Neural progenitor cell (in vitro differentiated cells): ENCODE data around the gene SPRR4.

Experiments used
- EZH2 ChIP-seq: fragments of 200-600 bp; sonication (generic); IDR thresholded peaks from 2 replicates; pipeline ENCODE4 v1.6.1; 2017; ENCODE audit warnings: antibody characterized with exemption, mild to moderate bottlenecking, moderate library complexity
- EZH2phosphoT487 ChIP-seq: fragments of 200-600 bp; sonication (generic); IDR thresholded peaks from 2 replicates; pipeline ENCODE4 v1.6.1; 2017; ENCODE audit warnings: antibody characterized with exemption
- TF ChIP-seq, protein P1 (sequence below): fragments of 200-600 bp; sonication (generic); IDR thresholded peaks from 2 replicates; pipeline ENCODE4 v1.5.1; 2017; ENCODE audit warnings: antibody characterized with exemption, mild to moderate bottlenecking

GRCh38 chr1:152983234-152983633, 12.8 kb downstream of the SPRR4 start:
- TF ChIP-seq, protein P1, sequence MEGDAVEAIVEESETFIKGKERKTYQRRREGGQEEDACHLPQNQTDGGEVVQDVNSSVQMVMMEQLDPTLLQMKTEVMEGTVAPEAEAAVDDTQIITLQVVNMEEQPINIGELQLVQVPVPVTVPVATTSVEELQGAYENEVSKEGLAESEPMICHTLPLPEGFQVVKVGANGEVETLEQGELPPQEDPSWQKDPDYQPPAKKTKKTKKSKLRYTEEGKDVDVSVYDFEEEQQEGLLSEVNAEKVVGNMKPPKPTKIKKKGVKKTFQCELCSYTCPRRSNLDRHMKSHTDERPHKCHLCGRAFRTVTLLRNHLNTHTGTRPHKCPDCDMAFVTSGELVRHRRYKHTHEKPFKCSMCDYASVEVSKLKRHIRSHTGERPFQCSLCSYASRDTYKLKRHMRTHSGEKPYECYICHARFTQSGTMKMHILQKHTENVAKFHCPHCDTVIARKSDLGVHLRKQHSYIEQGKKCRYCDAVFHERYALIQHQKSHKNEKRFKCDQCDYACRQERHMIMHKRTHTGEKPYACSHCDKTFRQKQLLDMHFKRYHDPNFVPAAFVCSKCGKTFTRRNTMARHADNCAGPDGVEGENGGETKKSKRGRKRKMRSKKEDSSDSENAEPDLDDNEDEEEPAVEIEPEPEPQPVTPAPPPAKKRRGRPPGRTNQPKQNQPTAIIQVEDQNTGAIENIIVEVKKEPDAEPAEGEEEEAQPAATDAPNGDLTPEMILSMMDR = no peak
- TF ChIP-seq EZH2phosphoT487 = no peak
- no peak for TF ChIP-seq EZH2
